Cerebellar cortex (tissue), 1 donor: ENCODE results near the gene CLEC16A.

Experiments
- DNase-seq: peaks from one replicate; pipeline ENCODE4 v3.0.0-alpha.2; 2015; ENCODE audit warnings: low spot score

Gene CLEC16A

DNA sequence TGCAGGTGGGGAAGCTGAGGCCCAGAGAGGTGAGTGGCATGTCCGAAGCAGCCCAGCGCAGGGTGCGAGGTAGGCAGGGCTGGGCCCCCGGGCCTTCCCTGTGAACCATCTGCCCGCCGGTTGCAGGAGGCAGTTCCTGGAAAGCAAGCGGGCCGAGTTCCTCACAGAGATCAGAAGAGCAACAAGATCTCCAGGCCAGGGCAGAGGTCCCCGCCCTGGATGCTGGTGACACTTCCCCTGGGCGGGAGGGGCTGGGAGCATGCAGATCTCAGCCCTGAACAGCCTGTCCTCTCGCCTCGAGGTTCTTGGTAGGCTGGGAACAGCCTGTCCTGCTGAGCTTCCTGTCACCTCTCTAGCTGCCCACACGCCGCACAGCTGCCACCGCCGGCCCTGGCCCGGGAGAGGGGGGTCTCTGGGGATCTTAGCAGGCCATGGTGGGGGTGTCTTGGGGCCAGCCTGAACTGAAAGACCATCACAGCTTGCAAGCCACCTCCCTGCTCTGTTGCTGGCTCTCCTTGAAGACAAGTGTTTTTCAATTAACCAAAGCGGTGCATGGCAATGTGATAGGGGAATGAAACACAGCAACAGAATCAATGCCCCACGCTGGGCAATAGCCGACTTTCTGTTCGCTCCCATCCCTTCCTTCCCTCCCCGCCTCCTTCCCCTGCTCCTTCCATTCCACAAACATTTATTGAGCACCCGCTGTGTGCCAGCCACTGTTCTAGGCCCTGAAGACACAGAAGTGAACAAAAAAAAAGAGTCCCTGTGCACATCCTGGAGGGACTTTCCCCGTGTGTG, 279.9 kb downstream of the CLEC16A start:
- peak; percentile 88 for DNase-seq

DNA sequence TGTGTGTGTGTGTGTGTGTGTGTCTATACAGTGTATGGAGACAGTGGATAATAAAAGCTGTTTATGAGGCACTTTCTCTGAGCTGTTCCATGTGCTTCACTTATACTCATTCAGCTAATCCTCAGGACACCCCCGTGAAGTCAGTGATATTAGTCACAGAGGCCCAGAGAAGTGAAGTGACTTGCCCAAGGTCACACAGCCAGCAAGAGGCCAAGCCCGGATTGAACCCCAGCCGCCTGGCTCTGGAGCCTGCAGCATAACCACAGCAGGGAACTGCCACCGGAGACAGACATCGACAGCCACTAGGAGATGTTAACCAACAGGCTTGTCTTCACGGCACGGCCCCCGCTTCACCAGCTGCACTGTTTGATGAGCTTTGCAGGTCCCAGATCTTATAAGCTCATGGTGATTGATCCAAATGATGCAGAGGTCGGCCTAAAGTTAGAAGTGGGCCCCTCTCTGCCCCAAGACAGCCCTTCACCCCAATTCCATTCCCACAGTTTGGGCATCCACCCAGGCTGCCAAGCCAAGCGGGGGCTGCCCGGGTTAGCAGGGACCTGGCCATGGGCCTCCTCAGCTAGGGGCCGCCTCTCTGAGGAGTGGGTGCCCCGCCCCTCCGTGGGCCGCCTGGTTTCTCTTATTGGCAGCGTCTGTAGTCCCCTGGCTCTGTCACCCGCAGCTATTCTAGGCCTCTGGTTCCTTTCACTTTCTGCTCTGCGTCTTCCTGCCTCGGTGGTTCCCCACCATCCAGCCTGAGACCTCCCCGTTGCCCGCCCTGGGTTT, 280.7 kb downstream of the CLEC16A start:
- DNase-seq, result no peak

DNA sequence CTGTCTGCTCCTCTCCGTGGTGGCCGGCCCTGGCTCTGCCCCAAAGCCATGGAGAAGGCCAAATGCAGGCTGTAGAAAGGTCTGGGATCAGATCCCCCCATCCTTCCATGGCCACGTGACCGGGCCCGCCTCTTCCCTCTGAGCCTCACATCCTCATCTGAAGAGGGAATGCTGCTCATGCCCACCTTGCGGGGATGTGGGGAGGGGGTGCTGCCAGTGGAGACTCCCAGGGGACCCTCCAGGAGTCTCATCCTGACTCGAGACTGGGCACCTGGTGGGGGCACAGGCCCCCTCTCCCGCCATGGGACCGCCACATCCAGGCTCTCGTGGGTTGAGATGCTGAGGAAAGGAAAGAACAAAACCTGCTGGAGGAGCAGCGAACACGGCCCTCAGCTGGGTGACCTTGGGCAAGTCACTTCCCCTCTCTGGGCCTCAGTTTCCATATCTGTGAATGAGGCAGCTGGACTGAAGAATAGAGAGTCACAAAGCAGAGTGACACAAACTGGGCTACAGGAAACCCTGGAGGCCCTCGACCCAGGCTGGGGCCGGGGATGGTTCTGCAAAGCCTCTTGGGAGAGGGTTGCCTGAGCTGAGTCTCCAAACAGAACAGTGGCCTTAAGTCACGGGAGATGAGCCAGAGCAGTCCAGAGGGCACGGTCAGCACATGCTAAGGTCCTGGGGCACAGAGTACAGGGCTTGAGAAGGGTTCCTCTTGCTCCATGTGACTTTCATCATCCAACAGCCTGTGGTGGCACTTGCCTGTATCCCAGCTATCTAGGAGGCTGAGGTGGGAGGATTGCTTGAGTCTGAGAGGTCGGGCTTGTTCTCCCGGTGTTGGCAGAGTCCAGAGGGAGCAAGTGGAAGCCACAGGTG, 281.5 kb downstream of the CLEC16A start:
- DNase-seq, result no peak

DNA sequence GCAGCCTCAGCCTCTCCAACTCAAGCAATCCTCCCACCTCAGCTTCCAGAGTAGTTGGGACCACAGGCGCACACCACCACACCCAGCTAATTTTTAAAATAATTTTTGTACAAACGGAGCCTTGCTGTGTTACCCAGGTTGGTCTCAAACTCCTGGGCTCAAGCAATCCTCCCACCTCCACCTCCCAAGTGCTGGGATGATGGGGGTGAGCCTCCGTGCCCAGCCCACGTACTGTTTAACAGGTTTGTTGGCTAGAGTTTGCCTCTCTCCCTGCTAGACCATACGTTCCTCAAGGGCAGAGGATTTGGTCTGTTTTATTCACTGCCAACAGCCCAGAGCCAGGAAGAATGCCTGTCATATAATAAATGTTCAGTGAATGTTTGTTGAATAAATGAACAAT, 285.1 kb downstream of the CLEC16A start:
- no peak for DNase-seq

DNA sequence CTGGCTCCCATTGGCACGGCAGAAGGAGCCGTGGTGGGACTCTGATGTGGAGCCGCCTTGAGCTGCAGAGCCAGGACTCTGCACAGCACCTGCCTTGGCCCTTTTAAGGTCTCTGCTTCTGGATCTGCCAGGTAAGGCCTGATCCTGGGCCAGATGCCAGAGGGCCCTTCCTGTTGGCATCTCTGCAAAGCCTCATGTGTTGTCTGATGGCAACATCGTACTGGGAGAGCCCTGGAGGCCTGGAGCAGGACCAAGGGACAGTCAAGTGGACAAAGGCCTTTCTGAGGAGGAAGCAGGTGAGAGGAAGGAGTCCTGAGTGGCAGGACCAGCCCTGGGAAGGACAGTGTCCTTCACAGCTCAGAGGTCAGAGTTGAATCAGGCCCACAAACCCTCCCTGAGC, 285.5 kb downstream of the CLEC16A start:
- peak; percentile 81 for DNase-seq

DNA sequence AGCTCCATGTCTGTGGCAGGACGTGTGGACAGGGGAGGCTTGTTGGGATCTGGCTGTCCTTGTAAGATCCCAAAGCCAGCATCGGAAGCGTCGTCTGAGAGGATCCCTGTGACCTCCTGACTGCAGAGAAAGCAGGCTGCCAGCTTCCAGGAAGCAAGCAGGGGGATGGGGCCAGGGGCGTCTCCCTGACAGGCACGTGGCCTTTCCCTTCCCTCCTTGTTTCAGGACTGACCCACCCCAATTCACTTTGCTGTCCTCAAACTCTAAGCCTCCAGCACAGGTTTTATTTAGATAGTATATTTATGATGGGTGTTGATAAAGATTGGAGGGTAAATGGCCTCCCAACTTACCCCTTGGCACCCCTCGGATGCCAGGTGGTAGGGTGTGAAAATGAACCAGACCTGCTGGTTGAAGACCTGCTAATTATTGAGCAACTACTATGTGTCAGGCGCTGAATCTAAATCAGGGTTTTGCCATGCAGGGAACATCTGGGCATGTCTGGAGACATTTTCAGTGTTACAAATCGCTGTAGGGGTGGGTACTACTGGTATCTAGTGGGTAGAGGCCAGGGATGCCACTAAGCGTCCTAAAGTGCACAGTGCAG, 287.1 kb downstream of the CLEC16A start:
- DNase-seq, result no peak
